K562 (cell line): ENCODE measurements around the gene TBX19. TPM values are rescaled to one million over a fixed set of nuclear protein-coding genes. Genes with fewer than 3 reads are reported as not detected.
A peak's percentile ranks its signal among the peaks of the same experiment; 100 is the strongest.

Experiments
- AFF1 ChIP-seq, 2 experiments: fragments of 450-650 bp; IDR thresholded peaks; 2 replicates each; pipeline ENCODE4 v1.6.1; 2018; ENCODE audit warnings: mild to moderate bottlenecking in 2 of 2, low read depth in 1 of 2; ENCODE audit not compliant: partially characterized antibody in 2 of 2
- E2F5 ChIP-seq: sonication (generic); formaldehyde crosslinking; IDR thresholded peaks from 2 replicates; pipeline ENCODE4 v1.8.0; 2022; ENCODE audit warnings: mild to moderate bottlenecking, missing genetic modification reagents
- EHMT2 ChIP-seq: fragments of 450-650 bp; IDR thresholded peaks from 2 replicates; pipeline ENCODE4 v1.6.1; 2018; ENCODE audit warnings: antibody characterized with exemption
- FIP1L1 ChIP-seq: fragments of 200-400 bp; formaldehyde crosslinking; IDR thresholded peaks from 2 replicates; pipeline ENCODE4 v1.6.1; 2018; ENCODE audit warnings: mild to moderate bottlenecking, low read depth, low read length; ENCODE audit not compliant: poor library complexity, severe bottlenecking
- HNRNPH1 ChIP-seq: fragments of 200-400 bp; formaldehyde crosslinking; optimal IDR thresholded peaks from 2 replicates; pipeline ENCODE3; 2017; ENCODE audit warnings: low read depth, mild to moderate bottlenecking, low read length, moderate library complexity
- HOXB6 ChIP-seq: fragments of 250-450 bp; sonication (Bioruptor Pico); IDR thresholded peaks from 2 replicates; pipeline ENCODE4 v1.5.1; 2022; ENCODE audit warnings: mild to moderate bottlenecking, borderline replicate concordance
- IFI16 ChIP-seq: fragments of 250-450 bp; sonication (Bioruptor Pico); IDR thresholded peaks from 2 replicates; pipeline ENCODE4 v2.1.2; 2022; ENCODE audit warnings: mild to moderate bottlenecking, inconsistent platforms
- MCM7 ChIP-seq, 2 experiments: fragments of 450-650 bp; IDR thresholded peaks; 2 replicates each; pipeline ENCODE4 v1.6.1; 2016 to 2018
- MXD1 ChIP-seq: fragments of 250-450 bp; sonication (Bioruptor Pico); IDR thresholded peaks from 2 replicates; pipeline ENCODE4 v1.8.0; 2021; ENCODE audit warnings: borderline replicate concordance, mild to moderate bottlenecking, moderate library complexity; ENCODE audit not compliant: poor library complexity, severe bottlenecking
- NFRKB ChIP-seq: fragments of 450-650 bp; IDR thresholded peaks from 2 replicates; pipeline ENCODE4 v1.6.1; 2016; ENCODE audit warnings: low read depth
- PKNOX1 ChIP-seq: fragments of 450-650 bp; IDR thresholded peaks from 2 replicates; pipeline ENCODE4 v1.6.1; 2016
- SMAD3 ChIP-seq: fragments of 450-650 bp; formaldehyde crosslinking; conservative IDR thresholded peaks from 2 replicates; pipeline ENCODE4 v1.4.0; 2020; ENCODE audit warnings: mild to moderate bottlenecking
- U2AF1 ChIP-seq: fragments of 200-400 bp; formaldehyde crosslinking; optimal IDR thresholded peaks from 2 replicates; pipeline ENCODE3; 2017; ENCODE audit warnings: mild to moderate bottlenecking, low read depth, low read length, moderate library complexity
- USF1 ChIP-seq: sonication (generic); formaldehyde crosslinking; IDR thresholded peaks from 2 replicates; pipeline ENCODE4 v1.9.0; 2022; ENCODE audit warnings: mild to moderate bottlenecking, missing genetic modification reagents
- ZNF197 ChIP-seq: fragments of 200-800 bp; sonication (Bioruptor generic); IDR thresholded peaks from 2 replicates; pipeline ENCODE4 v1.6.1; 2016; ENCODE audit warnings: low read depth, missing genetic modification characterization, missing compliant biosample characterization
- ZNF217 ChIP-seq: sonication (generic); formaldehyde crosslinking; IDR thresholded peaks from 2 replicates; pipeline ENCODE4 v1.8.0; 2022; ENCODE audit warnings: mild to moderate bottlenecking, missing genetic modification reagents
- ZNF23 ChIP-seq: fragments of 250-450 bp; sonication (Bioruptor Pico); IDR thresholded peaks from 2 replicates; pipeline ENCODE4 v1.4.0; 2020; ENCODE audit warnings: mild to moderate bottlenecking
- ZNF589 ChIP-seq: fragments of 200-800 bp; sonication (Bioruptor generic); IDR thresholded peaks from 2 replicates; pipeline ENCODE4 v1.6.1; 2016; ENCODE audit warnings: low read depth, missing genetic modification characterization, missing compliant biosample characterization
- ZNF696 ChIP-seq: fragments of 250-450 bp; sonication (Bioruptor Pico); conservative IDR thresholded peaks from 2 replicates; pipeline ENCODE4 v1.4.0; 2020; ENCODE audit warnings: mild to moderate bottlenecking, moderate library complexity
- ZNF766 ChIP-seq: fragments of 200-800 bp; sonication (Bioruptor generic); conservative IDR thresholded peaks from 2 replicates; pipeline ENCODE4 v1.6.1; 2016; ENCODE audit warnings: missing genetic modification characterization, missing compliant biosample characterization
- ZNF77 ChIP-seq: fragments of 250-450 bp; sonication (Bioruptor Pico); IDR thresholded peaks from 2 replicates; pipeline ENCODE4 v1.5.0; 2020
- polyA plus RNA-seq, 8 experiments: library from polyadenylated mRNA; depleted of rRNA in 4 of 8; stranded (reverse) in 5 of 8; unstranded in 3 of 8; fragments of >200 nt; fragmentation: Nextera tagmentation in 2 of 8; fragmentation: Illumina TruSeq in 1 of 8; extraction: Ambion mirVana in 2 of 8; extraction: Trizol in 1 of 8; gene quantifications; 2 replicates each; pipeline versions ENCODE4 v1.2.1 to v1.2.3, GENCODE V29; 2011 to 2014; ENCODE audit warnings: inconsistent platforms in 1 of 8, missing spikeins in 1 of 8
- total RNA-seq, 7 experiments: library from RNA; depleted of rRNA in 6 of 7; stranded (reverse); fragments of >200 nt in 6 of 7; fragmentation: Illumina TruSeq in 2 of 7; extraction: Trizol in 2 of 7; gene quantifications; 2 replicates each; pipeline versions ENCODE4 v1.2.1 to v1.2.3, GENCODE V29; 2011 to 2021; ENCODE audit warnings: low replicate concordance in 1 of 7

Gene TBX19
- total and polyA plus RNA-seq, 9 of the 15 experiments (the other 6 are each of a cell fraction or from before 2014, with no cell fraction given), result 0.32 to 3.1 (median 0.95) TPM

GRCh38 chr1:168288311-168289052 is 7.8 kb downstream of the TBX19 start (continued):
- 0 out of 2 replicates have a peak, but pooled peaks have one; percentile 26 for TF ChIP-seq ZNF197 (CRISPR knock-in tag)
- TF ChIP-seq ZNF589 (CRISPR knock-in tag), result peak; percentile 19; the same call in 1 of the 2 replicates
- no peak for TF ChIP-seq MXD1 (CRISPR knock-in tag)
- TF ChIP-seq SMAD3 (CRISPR knock-in tag), result 0 out of 2 replicates have a peak, but pooled peaks have one; percentile 2
- 0 out of 2 replicates have a peak, but pooled peaks have one; percentile 21 for TF ChIP-seq PKNOX1
- no peak for TF ChIP-seq HOXB6 (CRISPR knock-in tag)
- TF ChIP-seq ZNF696 (CRISPR knock-in tag), result no peak
- TF ChIP-seq ZNF23 (CRISPR knock-in tag), result no peak
- no peak for TF ChIP-seq NFRKB
- TF ChIP-seq FIP1L1, result no peak
- TF ChIP-seq ZNF766 (CRISPR knock-in tag), result 0 out of 2 replicates have a peak, but pooled peaks have one; percentile 57
- TF ChIP-seq MCM7 (IDR thresholded peaks at IDR 0.05), result no peak
- TF ChIP-seq EHMT2, result no peak
- no peak for TF ChIP-seq HNRNPH1
- TF ChIP-seq USF1, result no peak
- no peak for TF ChIP-seq U2AF1
- TF ChIP-seq E2F5 (CRISPR knock-in tag), result no peak
- no peak for TF ChIP-seq ZNF217 (CRISPR knock-in tag)
- TF ChIP-seq IFI16 (CRISPR knock-in tag), result no peak
- TF ChIP-seq ZNF77 (CRISPR knock-in tag), result no peak
- peak in 1 of 2 experiments; percentile 50 for TF ChIP-seq AFF1 (IDR thresholded peaks at IDR 0.05; ENCODE audit: low read depth in 1 of 2, partially characterized antibody in 2 of 2)
